GM21786 (cell line): ENCODE measurements around the gene SEMA3F.

Source experiments
- ATAC-seq: cut with Tn5 transposase; IDR thresholded peaks from one replicate; pipeline ENCODE4 v1.9.1; 2021; ENCODE audit not compliant: unreplicated experiment

Gene SEMA3F

DNA sequence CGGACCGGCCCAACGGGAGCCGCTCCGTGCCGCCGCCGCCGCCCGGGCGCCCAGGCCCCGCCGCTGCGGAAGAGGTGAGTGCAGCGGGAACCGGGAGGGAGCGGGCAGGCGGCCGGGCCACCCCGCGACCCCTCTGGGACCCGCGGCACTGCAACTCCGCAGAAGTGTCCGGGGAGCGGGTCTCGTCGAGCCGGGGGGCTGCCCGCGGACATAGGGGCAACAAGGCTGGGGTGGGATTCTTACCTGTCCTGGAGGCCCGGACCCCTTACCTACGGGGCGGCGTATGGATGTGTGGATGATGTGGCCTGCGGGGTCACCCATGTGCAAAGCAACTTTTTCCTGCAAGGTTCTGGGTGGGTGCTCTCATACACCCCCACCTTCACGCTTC lies 361 bp downstream of the SEMA3F start:
- ATAC-seq: no peak

DNA sequence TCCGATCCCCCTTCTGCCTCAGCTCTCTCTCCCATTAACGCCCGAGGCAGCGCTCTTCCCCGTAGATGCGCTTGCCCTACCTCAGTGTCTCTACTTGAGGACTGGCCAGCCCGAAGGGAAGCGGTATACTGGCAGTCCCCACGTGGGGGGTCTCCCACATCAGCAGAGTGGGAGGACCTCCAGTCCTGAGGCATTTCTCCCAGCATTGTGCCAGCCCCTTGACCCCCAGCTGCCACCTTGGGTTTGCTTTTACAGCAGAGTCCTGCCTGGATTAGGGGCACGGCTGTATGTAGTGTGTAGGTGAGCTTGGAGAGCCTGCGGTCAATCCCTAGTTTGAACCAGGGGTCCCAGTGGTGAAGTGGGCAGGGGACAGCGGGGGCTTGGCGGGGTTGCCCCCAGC lies 767 bp downstream of the SEMA3F start:
- ATAC-seq: no peak

DNA sequence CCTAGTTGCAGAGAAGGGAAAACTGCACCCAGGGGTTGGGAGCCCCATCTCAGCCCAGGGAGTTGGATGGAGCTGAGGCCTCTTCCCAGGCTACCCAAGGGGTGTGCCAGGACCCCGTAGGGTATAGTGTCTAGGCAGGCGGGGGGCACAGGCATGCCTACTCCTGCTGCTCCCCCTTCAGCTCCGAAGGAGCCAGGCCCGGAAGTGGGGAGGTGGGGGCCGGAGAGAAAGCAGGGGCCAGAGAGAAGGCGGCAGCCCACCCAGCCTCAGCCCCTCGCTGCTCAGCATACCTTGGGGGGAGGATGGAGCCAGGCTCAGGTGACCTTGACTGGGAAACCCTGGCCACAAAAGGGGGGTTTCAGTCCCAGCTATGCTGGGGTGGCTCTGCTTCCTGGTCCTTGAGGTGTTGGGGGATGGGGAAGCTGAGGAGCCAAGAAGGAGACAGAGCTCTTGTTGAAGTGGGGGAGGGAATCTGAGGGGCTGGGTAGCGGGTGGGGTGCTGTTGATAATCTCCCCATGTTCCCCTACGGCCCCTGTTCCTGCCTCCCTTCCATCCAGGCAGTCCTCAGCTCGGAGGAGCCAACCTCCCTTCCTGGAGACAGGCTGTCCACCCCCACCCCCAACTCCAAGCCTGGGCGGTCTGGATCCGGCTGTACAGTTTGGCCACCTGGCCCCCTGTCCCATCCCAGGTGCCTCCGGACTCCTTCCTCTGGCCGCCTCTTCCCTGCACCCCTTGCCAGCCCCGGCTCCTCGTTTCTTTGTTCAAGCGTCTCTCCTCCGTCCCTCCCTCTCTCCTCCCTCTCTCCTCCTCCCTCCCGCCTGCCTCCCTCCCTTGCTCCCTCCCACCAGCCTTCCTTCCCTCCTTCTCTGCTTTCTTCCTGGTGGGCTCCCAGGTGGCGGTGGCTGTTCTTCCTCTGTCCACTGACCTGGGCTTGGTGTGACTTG lies 1.7 kb downstream of the SEMA3F start:
- ATAC-seq: no peak

DNA sequence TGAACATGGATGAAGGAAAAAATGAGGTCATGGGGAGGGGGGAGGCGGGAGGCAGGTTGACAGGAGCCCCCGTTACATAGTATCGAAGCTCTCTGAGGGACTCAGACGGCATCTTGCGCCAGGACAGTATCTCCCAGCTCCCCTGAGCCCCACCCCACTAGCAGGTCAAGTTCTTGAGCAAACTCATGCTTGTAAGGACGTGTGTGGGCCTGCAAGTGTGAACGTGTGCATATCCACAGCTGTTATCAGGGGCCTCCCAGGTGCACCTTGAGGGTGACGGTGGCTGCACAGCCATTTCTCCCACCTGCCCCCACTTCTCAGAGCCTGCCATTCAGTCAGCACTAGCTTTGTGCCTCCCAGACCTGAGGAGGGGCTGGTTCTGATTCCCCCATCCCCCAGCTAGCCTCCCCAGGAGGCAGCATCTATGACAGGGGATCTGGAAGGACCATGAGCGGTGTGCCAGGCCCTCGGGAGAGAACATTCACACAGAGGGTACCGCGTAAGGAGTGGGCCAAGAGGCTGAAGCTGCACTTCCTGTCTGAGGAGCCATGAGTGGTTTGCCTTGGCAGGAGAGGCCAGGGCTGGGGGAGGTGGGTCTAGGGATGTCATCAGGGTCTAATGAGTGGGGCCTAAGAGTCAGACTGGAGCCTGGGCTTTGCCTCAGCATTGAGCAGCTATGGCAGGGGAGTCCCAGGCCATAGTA lies 2.9 kb downstream of the SEMA3F start:
- ATAC-seq: no peak

DNA sequence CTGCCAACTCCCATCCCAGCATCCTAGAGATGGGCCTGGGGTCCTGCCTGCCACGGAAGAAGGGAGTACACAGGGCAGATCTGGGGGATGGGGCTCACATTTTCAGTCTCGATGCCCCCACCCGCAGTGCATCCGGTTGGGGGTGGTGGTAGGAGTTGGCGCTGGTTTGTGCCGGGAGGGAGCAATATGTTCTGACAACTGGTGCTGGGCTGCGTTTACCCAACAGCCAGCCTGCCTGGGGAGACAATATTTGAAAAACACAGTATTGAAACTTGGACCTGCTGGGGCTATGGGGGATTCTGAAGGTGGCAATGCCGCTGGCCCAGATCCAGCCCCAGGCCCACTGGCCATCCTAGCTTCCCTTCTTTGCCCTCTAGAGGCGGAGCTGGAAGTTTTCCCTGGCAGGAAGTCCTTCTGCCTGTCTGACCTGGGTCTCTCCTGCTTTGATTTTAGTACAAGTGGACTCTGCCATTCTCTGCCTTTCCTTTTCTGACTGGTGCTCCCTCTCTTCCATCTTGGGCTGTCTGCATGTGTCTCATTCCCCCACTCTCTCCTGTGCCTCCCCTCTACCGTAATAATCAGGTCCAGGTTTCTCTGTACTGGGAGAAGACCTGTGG lies 3.5 kb downstream of the SEMA3F start:
- ATAC-seq: no peak

DNA sequence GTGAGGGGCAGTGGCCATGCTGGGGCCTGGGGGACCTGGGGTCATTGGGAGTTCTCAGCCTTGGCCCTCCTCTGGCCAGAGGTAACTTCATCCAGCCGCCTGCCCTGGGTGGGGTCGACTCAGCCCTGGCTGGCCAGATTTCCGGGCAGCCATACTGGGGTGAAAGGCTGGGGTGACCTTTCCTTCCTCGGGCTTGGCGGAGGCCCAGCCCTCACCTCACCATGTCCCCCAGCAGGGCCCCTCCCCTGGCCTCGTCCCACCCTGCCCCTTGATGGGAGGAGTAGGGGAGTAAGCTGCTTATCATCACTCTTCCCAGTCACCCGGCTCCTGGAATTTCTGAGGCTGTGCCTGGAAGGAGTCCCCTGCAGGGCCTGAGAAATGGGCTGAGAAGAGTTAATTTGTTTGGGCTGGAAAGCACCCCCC lies 5.4 kb downstream of the SEMA3F start:
- no peak for ATAC-seq

DNA sequence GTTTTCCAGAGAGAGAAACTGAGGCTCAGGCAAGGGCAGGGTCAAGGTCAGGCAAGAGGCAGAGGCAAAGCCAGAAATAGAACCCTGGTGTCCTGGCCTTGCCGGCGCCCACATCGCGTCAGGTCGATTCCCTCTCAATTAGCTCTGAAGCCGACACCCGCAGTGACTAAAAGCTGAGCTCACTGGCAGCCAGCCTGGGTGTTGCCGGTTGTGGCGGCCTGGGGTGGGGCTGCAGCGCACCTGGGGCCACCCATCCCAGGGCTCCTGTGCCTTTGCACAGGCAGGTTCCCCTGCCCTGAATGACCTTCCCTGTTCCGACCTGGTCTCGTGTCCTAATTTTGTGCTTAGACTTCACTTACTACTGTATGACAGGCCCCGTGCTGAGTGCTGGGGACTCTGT lies 6.2 kb downstream of the SEMA3F start:
- no peak for ATAC-seq

DNA sequence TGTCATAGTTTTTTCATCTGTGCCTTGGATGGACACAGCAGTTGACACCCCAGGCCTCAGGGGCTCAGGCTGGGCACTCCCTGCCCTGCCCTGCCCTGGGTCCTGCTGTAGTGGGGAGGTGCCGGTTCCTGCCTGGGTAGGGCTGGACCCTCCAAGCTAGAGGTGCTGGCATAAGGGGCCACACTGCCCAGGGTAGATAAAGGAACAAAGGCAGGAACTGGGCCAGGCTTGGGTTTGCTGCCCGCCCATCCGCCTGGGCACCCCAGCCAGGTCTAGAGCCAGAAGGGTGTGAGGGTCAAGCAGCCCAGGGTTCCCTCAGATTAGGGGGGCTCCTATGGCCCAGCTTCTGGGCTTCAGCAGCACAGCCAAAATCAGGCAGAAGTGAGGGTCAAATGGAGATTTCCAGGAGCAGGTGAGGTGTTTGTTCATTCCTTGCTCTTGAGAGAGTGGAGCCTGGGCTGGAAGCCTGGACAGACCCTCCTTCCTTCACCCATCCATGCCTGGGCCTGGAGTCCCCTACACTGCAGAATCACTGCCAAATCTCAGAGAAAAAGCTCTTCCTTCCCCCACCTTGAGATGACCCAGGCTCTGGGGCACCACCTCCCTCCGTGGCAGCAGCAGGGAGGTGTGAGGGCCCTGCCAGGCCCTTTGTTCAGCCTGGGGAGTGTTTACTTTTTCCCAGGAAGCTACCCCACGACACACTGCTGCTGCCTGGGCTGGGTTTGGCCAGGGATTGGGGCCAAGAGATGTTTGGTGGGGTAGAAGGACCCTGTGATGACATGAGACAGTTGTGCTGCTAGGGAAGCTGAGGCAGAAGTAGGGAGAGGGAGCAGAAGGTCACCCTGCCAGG lies 7.1 kb downstream of the SEMA3F start:
- ATAC-seq: no peak

DNA sequence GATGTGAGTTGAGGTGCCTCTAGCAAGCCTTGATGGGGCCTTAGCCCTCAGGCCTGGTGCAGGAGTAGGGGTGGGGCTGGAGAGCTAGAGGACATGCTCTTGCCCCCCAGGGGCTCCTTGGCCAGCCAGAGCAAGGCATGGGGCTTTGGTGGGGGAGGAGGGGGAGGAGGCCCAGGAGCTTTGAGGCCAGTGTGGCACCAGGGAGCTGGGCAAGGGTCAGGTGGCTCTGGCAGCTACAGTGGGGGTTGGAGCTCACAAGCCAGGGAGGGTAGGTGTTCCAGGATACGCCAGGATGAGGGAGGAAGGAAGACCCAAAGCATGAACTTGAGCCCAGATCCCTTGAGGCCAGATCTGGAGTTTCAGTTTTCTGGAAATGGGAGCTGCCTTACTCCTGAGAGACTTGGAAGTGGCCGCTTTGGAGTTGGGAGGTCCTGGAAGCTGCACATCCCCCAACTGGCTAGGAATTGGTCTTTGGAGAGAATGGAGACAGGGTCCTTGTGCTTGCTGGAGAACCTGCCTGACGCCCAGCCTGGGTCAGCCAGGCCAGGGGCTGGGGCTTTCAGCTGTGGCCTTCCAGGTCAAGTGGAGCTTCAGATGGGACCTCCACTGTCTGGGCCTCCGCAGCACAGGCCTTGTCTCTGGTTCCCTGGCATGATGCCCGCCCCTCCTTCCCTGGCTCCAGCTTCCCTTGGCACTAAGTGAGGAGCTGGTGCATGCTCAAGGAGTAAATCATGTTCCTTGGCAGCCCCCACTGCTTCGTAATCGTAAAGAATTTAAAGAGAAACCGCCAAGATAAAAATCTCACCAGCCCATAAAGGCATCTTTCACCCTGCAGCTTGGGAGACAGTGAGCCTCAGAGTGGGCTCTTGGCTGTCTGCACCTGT lies 8.7 kb downstream of the SEMA3F start:
- ATAC-seq: no peak

DNA sequence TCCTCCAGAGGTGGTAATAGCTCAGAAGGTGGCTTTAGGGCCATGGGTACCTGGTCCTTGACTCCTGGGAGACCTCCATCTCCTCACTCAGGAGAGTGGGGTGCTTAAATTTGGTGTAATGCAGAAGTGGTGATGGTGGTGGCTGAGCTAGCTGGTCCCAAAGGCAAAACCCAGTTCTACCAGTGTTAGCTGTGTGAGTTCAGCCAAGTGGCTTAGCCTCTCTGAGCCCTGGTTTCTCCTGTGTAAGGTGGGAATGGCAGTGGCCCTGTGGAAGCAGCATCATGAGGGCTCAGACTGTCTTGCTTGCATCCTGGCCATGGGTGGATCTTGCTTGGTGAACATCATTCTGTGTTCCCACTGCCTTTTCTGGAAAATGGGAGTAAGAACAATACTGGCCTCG lies 9.4 kb downstream of the SEMA3F start:
- ATAC-seq: no peak

DNA sequence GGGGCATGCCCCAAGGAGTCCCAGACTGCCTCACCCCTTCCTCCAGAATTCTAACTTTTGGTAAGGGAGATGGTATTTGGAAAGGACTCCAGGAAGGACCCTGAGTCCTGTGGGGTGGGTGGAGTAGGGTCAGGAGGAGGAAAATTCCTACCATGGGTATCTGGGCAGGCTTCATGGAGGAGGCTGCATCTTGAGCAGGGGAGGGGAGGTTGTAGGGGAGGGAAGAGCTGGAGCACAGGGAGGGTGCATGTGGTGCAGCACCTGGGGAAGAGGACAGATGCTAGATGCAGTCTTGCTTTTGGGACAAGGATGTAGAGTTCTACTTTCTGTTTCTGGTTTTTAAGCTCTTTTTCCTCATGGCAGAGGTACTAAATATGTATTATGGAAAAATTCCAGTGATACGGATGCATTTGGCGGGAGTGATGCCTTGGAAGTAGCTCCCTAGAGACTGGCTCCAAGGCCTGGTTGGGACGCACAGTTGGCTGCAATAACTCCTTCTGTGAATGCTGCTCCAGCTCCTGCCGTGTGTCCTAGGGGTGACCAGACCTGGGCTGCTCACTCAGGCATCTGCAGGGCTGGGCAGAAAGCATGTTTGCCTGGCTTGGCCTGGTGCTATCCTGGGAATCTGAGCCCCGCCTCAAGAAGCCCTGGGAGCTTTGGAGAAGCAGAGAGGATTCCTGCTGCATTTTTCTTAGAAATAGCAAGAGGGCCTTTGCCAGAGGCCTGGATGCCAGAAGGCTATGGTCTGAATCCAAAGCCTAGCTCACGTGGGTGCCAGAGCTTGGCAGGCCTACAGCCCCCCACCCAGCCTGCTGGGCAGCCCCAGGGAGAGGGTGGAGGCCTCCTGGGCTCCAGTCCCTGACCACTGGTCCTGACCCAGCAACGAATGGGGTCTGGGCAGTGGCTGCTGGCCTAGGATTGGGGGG lies 10.1 kb downstream of the SEMA3F start:
- no peak for ATAC-seq

DNA sequence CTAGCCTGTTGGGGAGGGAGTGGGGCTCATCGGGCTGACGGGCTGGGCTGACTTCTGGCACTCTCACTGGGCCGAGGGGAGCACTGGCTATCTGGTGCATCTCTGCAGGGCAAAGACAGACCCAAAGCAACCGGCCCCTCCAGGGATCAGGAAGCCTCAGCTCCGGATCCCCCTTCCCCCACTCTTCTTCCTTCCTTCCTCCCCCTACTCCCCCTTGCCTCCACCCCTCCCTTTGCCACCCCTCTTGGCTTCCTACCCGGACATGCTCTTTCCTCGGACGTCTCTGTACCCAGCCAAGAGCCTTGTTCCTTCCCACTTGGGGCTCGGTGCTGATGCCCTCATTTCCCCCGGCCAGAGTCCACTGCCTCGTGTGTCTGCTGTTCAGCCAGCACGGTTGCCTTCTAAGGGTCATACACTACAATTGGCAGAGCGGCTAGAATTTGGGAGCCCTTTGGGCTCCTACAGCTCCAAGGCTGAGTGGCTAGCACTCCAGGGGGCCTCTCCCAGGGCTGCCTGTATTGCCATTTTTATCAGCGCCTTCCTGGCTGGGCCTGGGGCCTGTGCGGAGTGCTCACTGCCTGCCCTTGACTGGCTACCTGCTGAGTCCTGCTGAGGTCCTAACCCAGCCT lies 10.9 kb downstream of the SEMA3F start:
- no peak for ATAC-seq

DNA sequence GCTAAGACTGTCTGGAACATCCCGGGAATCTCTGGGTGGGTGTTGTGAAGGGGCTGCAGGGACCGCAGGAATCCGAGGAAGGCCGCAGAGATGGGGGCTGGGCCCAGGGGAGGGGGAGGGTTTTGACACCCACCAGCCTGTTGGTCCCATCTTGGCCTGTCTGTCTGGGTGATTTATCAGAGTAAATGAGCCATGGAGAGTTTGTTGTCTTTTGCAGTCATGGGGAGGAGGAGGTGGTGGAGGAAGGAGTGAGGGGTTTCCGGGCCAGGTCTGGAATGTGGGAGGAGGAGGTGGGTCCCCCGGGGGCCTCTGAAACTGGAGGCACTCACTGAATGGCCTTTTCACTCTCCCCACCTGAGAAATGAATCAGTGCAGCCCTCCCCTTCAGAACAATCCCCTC lies 11.5 kb downstream of the SEMA3F start:
- no peak for ATAC-seq

DNA sequence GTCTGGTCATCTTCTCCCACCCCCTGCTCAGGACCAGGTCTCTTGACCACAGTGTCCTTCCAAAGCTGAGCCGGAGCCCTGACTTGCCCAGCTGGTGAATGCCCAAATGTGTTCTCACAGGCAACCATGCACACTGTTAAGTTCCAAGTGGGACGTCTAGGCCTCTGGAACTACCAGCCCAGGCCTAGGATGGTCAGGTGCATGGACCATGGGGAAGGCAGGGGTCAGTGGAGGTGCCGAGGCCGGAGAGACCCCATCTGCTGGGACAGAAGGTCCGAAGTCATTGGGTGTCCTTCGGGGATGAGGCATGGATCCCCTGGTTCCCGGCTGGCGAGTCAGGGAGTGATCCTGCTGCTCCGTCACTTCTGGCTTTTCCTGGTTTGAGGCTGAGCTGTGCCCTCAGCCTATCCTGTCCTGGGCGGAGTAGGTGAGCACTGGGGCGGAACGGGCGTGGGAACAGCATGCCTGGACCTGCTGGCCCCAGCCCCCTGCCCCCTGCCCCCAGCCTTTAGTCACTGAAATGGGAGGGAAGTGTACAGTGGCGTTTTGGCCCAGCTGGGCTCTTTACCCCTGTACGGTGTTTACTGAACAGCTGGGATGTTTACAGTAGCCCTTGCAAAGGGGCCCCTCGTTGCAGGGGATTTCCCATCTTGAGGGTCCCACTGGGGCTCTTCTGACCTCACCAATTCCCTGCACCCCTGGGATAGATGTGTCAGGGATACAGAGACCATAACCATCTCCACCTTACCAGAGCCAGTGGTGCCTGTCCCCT lies 12.1 kb downstream of the SEMA3F start:
- no peak for ATAC-seq

DNA sequence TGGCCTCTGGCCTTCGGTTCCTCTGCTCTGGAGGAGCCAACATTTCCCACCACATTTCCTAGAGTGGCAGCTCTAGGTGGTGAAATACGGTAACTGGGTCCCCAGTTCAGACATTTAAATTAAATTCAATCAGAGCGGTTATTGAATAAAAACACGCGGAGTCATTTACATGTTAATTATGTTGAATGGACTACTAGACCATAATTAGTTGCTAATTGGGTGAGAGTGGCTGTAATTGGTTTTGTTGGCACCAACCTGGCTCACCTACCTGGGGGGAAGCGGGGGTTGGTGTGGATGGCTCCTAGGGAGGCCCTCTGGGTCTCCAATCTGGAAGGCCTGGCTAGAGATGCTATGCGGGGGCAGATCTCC lies 12.7 kb downstream of the SEMA3F start:
- no peak for ATAC-seq

DNA sequence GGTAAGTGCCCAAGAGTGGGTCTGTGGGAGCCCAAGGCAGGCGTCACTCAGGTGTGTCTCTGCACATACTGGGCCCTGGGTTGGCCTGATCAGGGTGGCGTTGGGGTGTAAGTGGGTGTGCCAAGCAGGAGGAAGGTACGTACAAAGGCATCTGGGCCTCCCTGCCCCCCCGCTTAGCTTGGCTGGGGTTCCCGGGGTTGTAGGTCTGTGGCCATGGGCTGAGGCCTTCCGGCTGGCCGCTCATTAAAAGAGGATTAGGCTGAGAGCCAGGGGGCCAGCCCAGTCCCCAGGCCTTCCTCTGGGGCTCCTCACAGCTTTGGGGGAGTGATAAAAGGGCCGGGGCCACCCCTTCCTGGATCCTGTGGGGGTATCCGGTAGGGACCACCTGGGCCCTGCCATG lies 13.3 kb downstream of the SEMA3F start:
- no peak for ATAC-seq

DNA sequence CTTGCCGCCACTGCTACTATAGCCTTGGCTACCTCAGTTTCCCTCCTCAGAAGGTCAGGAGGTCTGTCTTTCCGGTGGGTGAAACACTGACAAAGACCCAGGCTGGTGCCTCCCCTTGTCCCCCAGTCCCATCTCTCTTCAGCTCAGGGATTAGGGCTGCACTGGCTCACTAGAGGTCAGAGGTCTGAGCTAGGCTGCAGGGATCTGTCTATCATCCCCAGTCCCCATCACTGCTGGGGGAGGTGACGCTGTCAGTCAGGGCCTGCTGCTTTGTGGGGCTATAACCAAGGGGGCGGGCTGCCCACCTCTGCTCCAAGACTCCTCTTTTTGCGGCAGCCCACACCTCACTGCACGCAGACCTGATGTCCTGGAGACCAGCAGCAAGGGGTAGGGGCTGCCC lies 13.7 kb downstream of the SEMA3F start:
- no peak for ATAC-seq
